ENCODE measurements around the gene FCN2. TPM values are rescaled to one million over a fixed set of nuclear protein-coding genes. Genes with fewer than 3 reads are reported as not detected.
A peak's percentile ranks its signal among the peaks of the same experiment; 100 is the strongest.

Gene FCN2
- total RNA-seq, 1 experiment from 2014 or later, result not detected

GRCh38 chr9:134887686-134888602 lies 7.3 kb downstream of the FCN2 start:
- no peak for DNase-seq (ENCODE audit: low read depth)

GRCh38 chr9:134888603-134889190 lies 8.1 kb downstream of the FCN2 start:
- DNase-seq (ENCODE audit: low read depth), result no peak

- peak; percentile 3 for DNase-seq (ENCODE audit: low read depth)
Measured at GRCh38 chr9:134889386-134890154, 9.0 kb downstream of the FCN2 start.

GRCh38 chr9:134890155-134890495 lies 9.5 kb downstream of the FCN2 start:
- no peak for DNase-seq (ENCODE audit: low read depth)

- peak; percentile 28 for DNase-seq (ENCODE audit: low read depth)
Measured at GRCh38 chr9:134891053-134891452, 10.4 kb downstream of the FCN2 start.

GRCh38 chr9:134891713-134892112 lies 11.1 kb downstream of the FCN2 start:
- DNase-seq (ENCODE audit: low read depth), result no peak

- no peak for DNase-seq (ENCODE audit: low read depth)
Measured at GRCh38 chr9:134892221-134892620, 11.6 kb downstream of the FCN2 start.

- no peak for DNase-seq (ENCODE audit: low read depth)
Measured at GRCh38 chr9:134892820-134893420, 12.3 kb downstream of the FCN2 start.

- no peak for DNase-seq (ENCODE audit: low read depth)
Measured at GRCh38 chr9:134894136-134894860, 13.7 kb downstream of the FCN2 start.

GRCh38 chr9:134895097-134895496 lies 14.5 kb downstream of the FCN2 start:
- DNase-seq (ENCODE audit: low read depth), result peak; percentile 50

GRCh38 chr9:134895567-134895907 lies 14.9 kb downstream of the FCN2 start:
- DNase-seq (ENCODE audit: low read depth), result no peak

- DNase-seq (ENCODE audit: low read depth), result peak; percentile 91
Measured at GRCh38 chr9:134895908-134896833, 15.6 kb downstream of the FCN2 start.

GRCh38 chr9:134896834-134897583 lies 16.4 kb downstream of the FCN2 start:
- no peak for DNase-seq (ENCODE audit: low read depth)

- DNase-seq (ENCODE audit: low read depth), result no peak
Measured at GRCh38 chr9:134897584-134898170, 17.1 kb downstream of the FCN2 start.

- DNase-seq (ENCODE audit: low read depth), result no peak
Measured at GRCh38 chr9:134898319-134898718, 17.7 kb downstream of the FCN2 start.

- no peak for DNase-seq (ENCODE audit: low read depth)
Measured at GRCh38 chr9:134899168-134899567, 18.6 kb downstream of the FCN2 start.

GRCh38 chr9:134899818-134900217 lies 19.2 kb downstream of the FCN2 start:
- DNase-seq (ENCODE audit: low read depth), result no peak

GRCh38 chr9:134902936-134903335 lies 22.3 kb downstream of the FCN2 start:
- no peak for DNase-seq (ENCODE audit: low read depth)

Data from RPMI7951 (cell line).